CD4-positive, CD25-positive, alpha-beta regulatory T cell (primary cell): ENCODE results near the gene TUBGCP5. TPM values are rescaled to one million over a fixed set of nuclear protein-coding genes. Genes with fewer than 3 reads are reported as not detected.
A peak's percentile ranks its signal among the peaks of the same experiment; 100 is the strongest.

Experiments used
- ATAC-seq, 2 donors: fragments of 150-1000 bp; cut with Tn5 transposase; one replicate each; pipeline ENCODE4 v1.10.0; 2021; ENCODE audit warnings: low read depth in 2 of 2, moderate number of reproducible peaks in 2 of 2, moderate library complexity in 1 of 2
- DNase-seq, 3 donors: peaks; one replicate each; pipeline versions ENCODE4 v3.0.0 to v3.0.0-alpha.2; 2012 to 2022; ENCODE audit warnings: mixed read lengths in 1 of 3
- H3K27ac ChIP-seq: one replicate; pipeline ENCODE4 v1.7.0; 2013; ENCODE audit warnings: mild to moderate bottlenecking, low read length; ENCODE audit not compliant: insufficient read depth, poor library complexity, severe bottlenecking
- H3K27me3 ChIP-seq: one replicate; pipeline ENCODE4 v1.7.0; 2013; ENCODE audit warnings: low read length; ENCODE audit not compliant: control insufficient read depth, insufficient read depth
- H3K36me3 ChIP-seq: one replicate; pipeline ENCODE4 v1.7.0; 2013; ENCODE audit warnings: mild to moderate bottlenecking, low read length, moderate library complexity; ENCODE audit not compliant: control insufficient read depth, insufficient read depth
- H3K4me1 ChIP-seq: 2 replicates; pipeline ENCODE4 v1.7.0; 2013; ENCODE audit warnings: mild to moderate bottlenecking, low read length; ENCODE audit not compliant: insufficient read depth, control insufficient read depth, poor library complexity, severe bottlenecking
- H3K4me3 ChIP-seq: one replicate; pipeline ENCODE4 v1.7.0; 2013; ENCODE audit warnings: low read depth, mild to moderate bottlenecking, low read length, moderate library complexity
- H3K9me3 ChIP-seq, 2 experiments: 1 replicate in 1 of 2; 2 replicates in 1 of 2; pipeline ENCODE4 v1.7.0; 2013; ENCODE audit warnings: low read length in 2 of 2, mild to moderate bottlenecking in 1 of 2, moderate library complexity in 1 of 2; ENCODE audit not compliant: control insufficient read depth in 2 of 2
- H3K27ac Mint-ChIP-seq, 3 donors: one replicate each; pipeline ENCODE4 v1.8.0; 2020 to 2022; ENCODE audit warnings: mild to moderate bottlenecking in 3 of 3, mixed read lengths in 3 of 3, moderate library complexity in 2 of 3
- H3K27me3 Mint-ChIP-seq: one replicate; pipeline ENCODE4 v1.8.0; 2022; ENCODE audit warnings: mild to moderate bottlenecking, mixed read lengths
- H3K36me3 Mint-ChIP-seq: one replicate; pipeline ENCODE4 v1.8.0; 2020; ENCODE audit warnings: mixed read lengths
- H3K4me1 Mint-ChIP-seq, 4 donors: one replicate each; pipeline ENCODE4 v1.8.0; 2020 to 2022; ENCODE audit warnings: mixed read lengths in 4 of 4, mild to moderate bottlenecking in 1 of 4
- H3K4me3 Mint-ChIP-seq, 4 donors: one replicate each; pipeline ENCODE4 v1.8.0; 2020 to 2022; ENCODE audit warnings: mild to moderate bottlenecking in 4 of 4, mixed read lengths in 4 of 4, moderate library complexity in 3 of 4
- H3K9me3 Mint-ChIP-seq, 7 donors: one replicate each; pipeline ENCODE4 v1.8.0; 2020 to 2022; ENCODE audit warnings: mixed read lengths in 7 of 7, mild to moderate bottlenecking in 3 of 7, moderate library complexity in 2 of 7
- polyA plus RNA-seq, 4 donors: library from polyadenylated mRNA; unstranded; fragments of 300-500 nt; fragmentation: Illumina TruSeq; gene quantifications; one replicate each; pipeline ENCODE4 v1.2.3, GENCODE V29; 2021
- total RNA-seq: library from RNA; stranded (reverse); gene quantifications from one replicate; pipeline ENCODE4 v1.2.3, GENCODE V29; 2022

The TUBGCP5 gene
- total and polyA plus RNA-seq, 5 donors from 2014 or later: 5.0 to 20.2 (median 8.4) TPM

GRCh38 chr15:22960556-22960955, 78.8 kb downstream of the TUBGCP5 start:
- Histone ChIP-seq H3K9me3 (no peaks in the 10 kb centered on the region), H3K4me1 (no peaks in the 10 kb centered on the region), H3K27me3 (no peaks in the 10 kb centered on the region), H3K4me3 (no peak overlapping the region), H3K27ac (no peak overlapping the region), H3K36me3 (no peaks in the 10 kb centered on the region)
- Mint-ChIP-seq H3K27me3 (no peaks in the 10 kb centered on the region), H3K27ac (no peak overlapping the region), H3K9me3 (no peaks in the 10 kb centered on the region), H3K4me1 (no peaks in the 10 kb centered on the region), H3K36me3 (no peaks in the 10 kb centered on the region), H3K4me3 (no peak overlapping the region)
- no peak for ATAC-seq
- no peak for DNase-seq

GRCh38 chr15:22960126-22960525, 79.2 kb downstream of the TUBGCP5 start:
- ATAC-seq: no peak
- H3K36me3 ChIP-seq: no peaks in the 10 kb centered on the region
- H3K27ac ChIP-seq: no peak overlapping the region
- Mint-ChIP-seq H3K4me3 (no peak overlapping the region), H3K27me3 (no peaks in the 10 kb centered on the region), H3K4me1 (no peaks in the 10 kb centered on the region), H3K27ac (no peak overlapping the region), H3K9me3 (no peaks in the 10 kb centered on the region), H3K36me3 (no peaks in the 10 kb centered on the region)
- no peaks in the 10 kb centered on the region for H3K27me3 ChIP-seq
- DNase-seq: no peak
- no peak overlapping the region for H3K4me3 ChIP-seq
- no peaks in the 10 kb centered on the region for H3K9me3 ChIP-seq
- H3K4me1 ChIP-seq: no peaks in the 10 kb centered on the region

GRCh38 chr15:22959321-22960101, 79.9 kb downstream of the TUBGCP5 start:
- Mint-ChIP-seq H3K4me3 (no peak overlapping the region), H3K4me1 (no peaks in the 10 kb centered on the region), H3K36me3 (no peaks in the 10 kb centered on the region)

GRCh38 chr15:22958487-22959280, 80.7 kb downstream of the TUBGCP5 start:
- Histone ChIP-seq H3K4me1 (no peaks in the 10 kb centered on the region), H3K27me3 (no peaks in the 10 kb centered on the region), H3K9me3 (no peaks in the 10 kb centered on the region), H3K36me3 (no peaks in the 10 kb centered on the region), H3K4me3 (no peak overlapping the region), H3K27ac (no peak overlapping the region)
- no peaks in the 10 kb centered on the region for H3K9me3 Mint-ChIP-seq
- no peak overlapping the region for H3K27ac Mint-ChIP-seq
- H3K36me3 Mint-ChIP-seq: no peaks in the 10 kb centered on the region
- H3K4me1 Mint-ChIP-seq: no peaks in the 10 kb centered on the region
- no peak for DNase-seq
- no peak for ATAC-seq
- no peaks in the 10 kb centered on the region for H3K27me3 Mint-ChIP-seq
- H3K4me3 Mint-ChIP-seq: no peak overlapping the region

More at GRCh38 chr15:22959321-22960101, 79.9 kb downstream of the TUBGCP5 start:
- Histone ChIP-seq H3K27me3 (no peaks in the 10 kb centered on the region), H3K36me3 (no peaks in the 10 kb centered on the region), H3K9me3 (no peaks in the 10 kb centered on the region), H3K27ac (no peak overlapping the region), H3K4me1 (no peaks in the 10 kb centered on the region), H3K4me3 (no peak overlapping the region)
- DNase-seq (no peak), ATAC-seq (no peak)
- Mint-ChIP-seq H3K27ac (no peak overlapping the region), H3K9me3 (no peaks in the 10 kb centered on the region), H3K27me3 (no peaks in the 10 kb centered on the region)

- no peaks in the 10 kb centered on the region for H3K9me3 ChIP-seq
- Mint-ChIP-seq H3K4me1 (peaks cover 0 to 3% (median 0%) of the 10 kb centered on the region in 4 donors), H3K27ac (no peak overlapping the region), H3K36me3 (no peaks in the 10 kb centered on the region), H3K4me3 (no peak overlapping the region), H3K27me3 (no peaks in the 10 kb centered on the region), H3K9me3 (no peaks in the 10 kb centered on the region)
- ATAC-seq: no peak
- H3K27ac ChIP-seq: no peak overlapping the region
- H3K36me3 ChIP-seq: no peaks in the 10 kb centered on the region
- H3K4me1 ChIP-seq: no peaks in the 10 kb centered on the region
- no peak for DNase-seq
- H3K27me3 ChIP-seq: no peaks in the 10 kb centered on the region
- H3K4me3 ChIP-seq: no peak overlapping the region
Measured at GRCh38 chr15:22956978-22957260, 82.5 kb downstream of the TUBGCP5 start.

- no peaks in the 10 kb centered on the region for H3K9me3 ChIP-seq
- no peak overlapping the region for H3K4me3 Mint-ChIP-seq
- H3K27ac Mint-ChIP-seq: peak overlapping the region in 2 of 3 donors; percentile 16 to 76
- H3K4me1 Mint-ChIP-seq: peaks cover 0 to 3% (median 0%) of the 10 kb centered on the region in 4 donors
- H3K4me1 ChIP-seq: no peaks in the 10 kb centered on the region
- H3K4me3 ChIP-seq: no peak overlapping the region
- H3K9me3 Mint-ChIP-seq: no peaks in the 10 kb centered on the region
- no peaks in the 10 kb centered on the region for H3K27me3 ChIP-seq
- DNase-seq: no peak
- ATAC-seq: no peak
- H3K36me3 Mint-ChIP-seq: no peaks in the 10 kb centered on the region
- no peaks in the 10 kb centered on the region for H3K36me3 ChIP-seq
- H3K27ac ChIP-seq: no peak overlapping the region
- no peaks in the 10 kb centered on the region for H3K27me3 Mint-ChIP-seq
Measured at GRCh38 chr15:22956257-22956977, 83.0 kb downstream of the TUBGCP5 start.

GRCh38 chr15:22955544-22956119, 83.7 kb downstream of the TUBGCP5 start:
- Histone ChIP-seq H3K27me3 (no peaks in the 10 kb centered on the region), H3K27ac (no peak overlapping the region), H3K4me3 (no peak overlapping the region), H3K9me3 (no peaks in the 10 kb centered on the region), H3K36me3 (no peaks in the 10 kb centered on the region), H3K4me1 (no peaks in the 10 kb centered on the region)
- DNase-seq (no peak), ATAC-seq (no peak)
- H3K36me3 Mint-ChIP-seq: no peaks in the 10 kb centered on the region
- H3K27ac Mint-ChIP-seq: peak overlapping the region in 1 of 3 donors; percentile 76
- H3K4me1 Mint-ChIP-seq: peaks cover 0 to 3% (median 0%) of the 10 kb centered on the region in 4 donors
- H3K4me3 Mint-ChIP-seq: no peak overlapping the region
- H3K9me3 Mint-ChIP-seq: no peaks in the 10 kb centered on the region
- no peaks in the 10 kb centered on the region for H3K27me3 Mint-ChIP-seq
